ENCODE measurements around the gene SH2D1A.
"Not testable (repeated sequence)": the region's sequence is repeated elsewhere in the genome, so short reads cannot be mapped to it uniquely, and the experiment has no call there.

SH2D1A gene

DNA sequence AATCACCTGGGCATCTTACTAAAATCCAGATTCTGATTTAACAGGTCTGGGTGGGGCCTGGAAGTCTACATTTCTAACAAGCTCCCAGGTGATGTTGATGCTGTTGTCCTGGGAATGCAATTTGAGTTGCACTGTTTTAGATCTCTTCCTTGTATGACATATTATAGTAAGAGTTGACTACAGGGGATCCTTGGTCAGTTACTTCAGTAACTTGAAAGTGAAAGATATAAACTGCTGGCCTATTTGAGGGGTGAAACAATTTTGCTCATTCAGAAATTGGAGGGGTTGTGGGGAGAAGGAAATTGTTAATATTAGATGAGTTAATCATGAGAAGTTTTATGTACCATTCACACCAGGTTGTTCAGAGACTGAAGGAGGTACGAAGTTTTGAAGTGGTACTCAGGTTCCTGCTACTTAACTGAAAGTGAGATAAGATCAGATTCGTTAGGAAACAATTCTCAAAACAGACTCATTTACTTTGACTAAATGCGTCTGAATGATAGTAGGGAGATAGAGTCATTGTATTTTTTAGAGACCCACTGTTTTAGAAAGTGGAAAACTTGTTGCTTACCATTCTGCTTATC lies 12.5 kb downstream of the SH2D1A start:
- no peak for DNase-seq

DNA sequence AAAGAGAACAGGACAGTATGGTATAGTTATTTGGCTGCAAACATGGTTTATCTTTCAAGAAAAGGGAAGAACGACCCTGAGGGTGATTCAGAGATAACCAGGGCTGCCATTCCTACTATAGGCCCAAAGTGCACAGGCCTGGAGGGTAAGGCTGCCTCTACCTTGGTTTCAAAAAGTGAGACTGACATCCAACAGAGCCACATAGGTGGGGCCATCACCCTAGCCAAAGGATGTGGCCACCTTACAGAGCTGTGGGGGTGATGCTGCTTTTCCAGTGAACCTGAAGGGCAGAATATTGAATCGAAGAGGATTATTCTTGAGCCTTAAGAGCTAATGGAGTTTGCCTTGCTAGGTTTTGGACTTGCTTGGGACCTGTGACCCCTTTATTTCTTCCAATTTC lies 15.7 kb downstream of the SH2D1A start:
- DNase-seq: no peak

DNA sequence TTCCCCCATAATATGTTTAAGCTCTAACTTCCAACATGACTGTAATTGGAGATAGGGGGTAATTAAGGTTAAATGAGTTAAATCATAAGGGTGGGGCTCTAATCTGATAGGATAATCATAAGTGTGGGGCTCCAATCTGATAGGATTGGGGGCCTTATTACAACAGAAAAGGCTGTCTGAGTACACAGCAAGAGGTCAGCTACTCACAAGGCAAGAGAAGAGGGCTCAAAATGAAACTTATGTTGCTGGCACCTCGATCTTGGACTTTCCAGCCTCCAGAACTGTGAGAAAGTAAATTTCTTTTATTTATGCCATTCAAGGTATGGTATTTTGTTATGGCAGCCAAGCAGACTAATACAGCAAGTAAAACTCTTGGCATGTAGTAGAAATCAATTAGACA lies 16.4 kb downstream of the SH2D1A start:
- no peak for DNase-seq

- no peak for DNase-seq
These were observed 23.4 kb downstream of the SH2D1A start for GRCh38 chrX:124369722-124370121.

DNA sequence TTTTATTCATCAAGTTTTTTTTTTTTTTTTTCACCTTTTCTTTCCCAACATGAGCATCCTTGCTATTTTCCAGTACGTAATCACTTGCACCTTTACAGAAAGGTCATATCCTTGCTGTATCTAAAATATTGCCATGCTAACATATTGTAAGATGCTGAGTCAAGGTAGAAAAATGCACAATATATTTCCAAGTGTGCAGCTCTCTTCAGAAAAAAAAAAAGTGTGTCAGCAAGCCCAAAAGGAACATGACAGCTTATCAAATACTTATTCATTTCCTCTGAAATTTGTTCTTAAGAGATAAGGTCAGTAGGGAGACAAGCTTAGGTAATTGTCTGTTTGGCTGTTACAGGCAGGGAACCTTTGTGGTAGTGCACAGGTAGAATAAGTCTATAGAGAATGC lies 27.0 kb downstream of the SH2D1A start:
- DNase-seq: no peak

GRCh38 chrX:124378643-124379042 lies 32.3 kb downstream of the SH2D1A start:
- no peak for DNase-seq

GRCh38 chrX:124383354-124383753 lies 37.0 kb downstream of the SH2D1A start:
- no peak for DNase-seq

GRCh38 chrX:124386401-124386800 lies 40.0 kb downstream of the SH2D1A start:
- DNase-seq: no peak

- peak; percentile 38 to 82 (median 52) for DNase-seq
These were observed 42.2 kb downstream of the SH2D1A start for GRCh38 chrX:124388562-124388961.

GRCh38 chrX:124392794-124393193 lies 46.4 kb downstream of the SH2D1A start:
- no peak for DNase-seq

DNA sequence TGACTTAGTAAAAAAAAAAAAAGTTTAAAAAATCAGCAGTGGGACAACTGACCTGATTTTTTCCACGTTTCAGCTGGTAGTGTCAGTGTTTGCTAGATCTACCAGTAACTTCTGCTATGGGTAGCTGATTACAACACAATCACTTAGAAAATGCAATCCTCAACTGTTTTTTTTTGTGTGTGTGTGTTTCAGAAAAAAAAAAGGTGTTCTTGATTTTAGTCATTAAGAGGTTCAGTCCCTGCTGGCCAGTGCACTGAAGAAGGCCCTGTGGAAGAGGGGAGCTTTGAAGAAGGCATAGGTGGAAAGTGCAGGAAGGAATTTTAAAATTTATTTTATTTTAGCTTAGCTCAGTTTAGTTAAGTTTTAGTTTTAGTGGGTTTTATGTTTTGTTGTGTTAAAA lies 46.9 kb downstream of the SH2D1A start:
- DNase-seq: no peak

GRCh38 chrX:124393659-124394058 lies 47.3 kb downstream of the SH2D1A start:
- no peak for DNase-seq

GRCh38 chrX:124395145-124395880 lies 49.0 kb downstream of the SH2D1A start:
- DNase-seq: no peak

DNA sequence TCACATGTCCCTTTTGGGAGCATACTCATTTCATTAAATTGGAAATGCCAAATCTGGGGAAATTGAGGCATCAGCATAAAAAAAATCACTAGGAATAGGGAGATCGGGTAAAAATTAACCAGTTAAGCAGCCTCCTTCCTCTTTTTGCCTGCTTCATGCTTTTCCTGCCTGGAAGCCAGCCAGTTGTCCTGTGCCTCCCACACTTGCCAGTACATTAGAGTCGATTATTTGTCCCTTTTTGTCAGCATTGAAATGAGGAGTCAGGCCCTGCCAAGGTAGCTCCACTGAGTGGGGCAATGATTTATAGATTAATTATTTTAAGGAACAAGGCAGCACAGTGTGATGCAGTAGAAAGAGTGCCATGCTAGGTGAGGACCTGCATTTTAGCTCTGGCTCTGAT lies 55.3 kb downstream of the SH2D1A start:
- no peak for DNase-seq

- DNase-seq: no peak
These were observed 59.5 kb downstream of the SH2D1A start for GRCh38 chrX:124405868-124406267.

- peak; percentile 51 to 88 (median 52) for DNase-seq
These were observed 60.1 kb downstream of the SH2D1A start for GRCh38 chrX:124406294-124407014.

GRCh38 chrX:124407226-124407625 lies 60.9 kb downstream of the SH2D1A start:
- DNase-seq: no peak

- DNase-seq: not testable (repeated sequence)
These were observed 62.0 kb downstream of the SH2D1A start for GRCh38 chrX:124408380-124408779.

DNA sequence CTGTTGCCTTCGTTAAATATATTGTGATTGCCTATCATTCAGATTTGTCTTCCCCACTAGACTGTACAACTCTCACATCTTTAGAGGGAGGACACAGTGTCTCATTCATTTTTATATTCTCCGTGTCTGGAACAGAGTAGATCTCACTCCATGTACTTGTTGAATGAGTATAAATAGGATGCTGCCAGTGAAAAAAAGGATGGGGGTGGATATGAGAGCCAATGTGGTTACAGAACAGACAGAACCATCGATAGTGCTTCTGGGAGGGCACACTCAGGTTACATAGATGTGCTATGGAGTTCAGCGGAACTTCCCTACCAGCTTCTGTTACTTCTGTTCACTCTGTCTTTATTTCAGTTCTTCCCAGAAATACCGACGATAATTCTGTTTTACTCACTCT lies 66.9 kb downstream of the SH2D1A start:
- DNase-seq: no peak

- peak in 1 of 3 experiments; percentile 27 for DNase-seq
These were observed 67.9 kb downstream of the SH2D1A start for GRCh38 chrX:124414281-124414680.

- DNase-seq: no peak
These were observed 68.9 kb downstream of the SH2D1A start for GRCh38 chrX:124415115-124415800.

GRCh38 chrX:124421898-124422655 lies 75.7 kb downstream of the SH2D1A start:
- DNase-seq: no peak

Data from NCI-H1417 (cell line).